HG03460 (cell line): ENCODE data around the gene ZNF81.
"Not testable (repeated sequence)": the region's sequence is repeated elsewhere in the genome, so short reads cannot be mapped to it uniquely, and the experiment has no call there.

ENCODE experiments used
- ATAC-seq: cut with Tn5 transposase; IDR thresholded peaks from one replicate; pipeline ENCODE4 v1.9.1; 2021; ENCODE audit not compliant: unreplicated experiment

The ZNF81 gene

DNA sequence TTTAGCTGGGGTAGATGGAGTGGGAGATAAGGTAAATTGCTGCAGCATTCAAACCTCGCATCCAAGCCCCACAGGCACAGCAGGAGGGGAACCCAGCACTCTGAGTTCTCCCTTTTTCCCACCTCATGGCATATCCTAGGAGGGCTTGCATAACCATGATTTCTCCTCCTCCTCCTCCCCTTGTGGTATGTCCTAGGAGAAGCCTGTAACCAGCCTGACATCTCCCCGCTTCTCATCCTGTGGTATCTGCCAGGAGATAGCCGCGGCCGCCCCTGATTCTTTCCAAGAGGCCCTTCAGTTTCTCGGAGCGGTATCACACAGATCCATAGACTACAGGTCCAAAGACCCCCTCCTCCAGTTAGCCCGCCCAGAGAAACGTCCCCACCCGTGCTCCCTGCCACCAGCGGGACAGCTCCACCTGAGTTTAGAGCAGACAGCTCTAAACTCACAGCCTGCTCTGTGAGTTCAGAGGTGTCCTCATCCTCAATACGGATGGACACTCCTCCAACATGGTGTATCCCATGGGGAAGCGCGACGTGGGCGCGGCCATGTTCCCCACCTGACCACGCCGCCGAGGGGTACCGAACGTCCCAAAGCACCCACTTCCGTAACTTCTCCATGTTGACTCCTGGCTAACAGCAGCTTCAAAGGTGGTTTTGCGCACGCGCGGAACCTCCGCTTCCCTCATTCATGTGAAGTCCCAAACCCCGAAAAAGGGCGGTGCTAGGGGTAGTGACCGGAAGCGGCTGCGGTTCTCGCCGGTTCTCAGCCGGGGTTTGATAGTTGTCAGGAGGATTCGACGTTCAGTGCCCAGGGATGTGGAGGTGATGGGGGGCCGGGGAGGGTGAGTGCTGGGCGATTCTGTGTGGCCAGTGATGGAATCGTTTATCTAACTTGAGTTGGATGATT lies at the start of gene ZNF81:
Gene ZNF81 (plus strand): TSS at position 739 of the 909 bp plus-strand sequence. CDS start 9,366 bp downstream, outside the sequence.
- peak; percentile 93 for ATAC-seq

DNA sequence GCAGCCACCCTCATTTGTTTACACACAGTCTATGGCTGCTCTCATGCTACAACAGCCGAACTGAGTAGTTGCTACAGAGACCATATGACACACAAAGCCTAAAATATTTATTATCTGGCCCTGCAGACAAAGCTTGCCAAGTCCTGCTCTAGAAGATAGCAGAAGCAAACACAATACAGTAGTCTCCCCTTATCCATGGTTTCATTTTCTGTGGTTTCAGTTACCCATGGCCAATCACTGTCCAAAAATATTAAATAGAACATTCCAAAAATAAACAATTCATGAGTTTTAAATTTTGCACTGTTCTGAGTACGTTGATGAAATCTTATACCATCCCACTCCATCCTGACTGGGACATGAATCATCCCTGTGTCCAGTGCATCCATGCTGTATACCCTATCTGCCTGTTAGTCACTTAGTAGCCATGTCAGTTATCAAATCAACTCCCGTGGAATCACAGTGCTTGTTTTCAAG lies 40.2 kb upstream of the ZNF81 start:
- no peak for ATAC-seq

DNA sequence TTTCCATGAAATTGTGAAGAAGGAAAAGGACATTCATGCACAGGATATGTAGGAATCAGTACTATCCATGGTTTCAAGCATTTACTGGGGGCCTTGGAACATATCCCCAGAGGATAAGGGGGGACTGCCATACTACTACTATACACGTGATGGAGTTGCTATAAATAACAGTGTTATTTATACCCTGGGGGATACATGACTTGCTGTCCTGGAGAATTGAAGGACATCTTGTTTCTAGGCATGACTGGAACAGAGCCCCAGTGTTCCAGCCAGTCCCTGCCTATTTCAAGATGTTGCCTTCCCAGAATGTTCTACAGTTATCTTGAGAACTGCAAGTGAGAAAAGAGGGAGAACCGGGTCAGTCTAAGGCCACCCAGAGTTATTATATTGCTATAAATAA lies 39.6 kb upstream of the ZNF81 start:
- ATAC-seq = no peak

DNA sequence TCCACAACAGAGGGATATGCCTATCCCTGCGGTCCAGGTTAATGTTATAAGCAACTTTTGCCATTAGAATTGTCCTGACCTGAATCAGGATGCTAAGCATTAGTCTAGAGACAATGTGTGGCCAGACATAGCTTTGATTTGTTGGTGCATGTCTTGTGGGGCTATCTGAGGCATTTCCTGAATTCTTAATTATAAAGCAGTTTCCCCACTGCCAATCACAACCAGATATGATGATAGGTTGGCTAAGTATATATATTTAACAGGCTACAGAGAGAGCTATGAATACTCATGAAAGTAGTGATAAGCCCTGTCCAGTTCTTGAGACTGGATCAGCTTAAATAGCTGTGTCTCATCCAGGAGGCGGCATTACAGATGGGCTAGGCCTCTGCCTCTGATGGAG lies 37.8 kb upstream of the ZNF81 start:
- no peak for ATAC-seq

DNA sequence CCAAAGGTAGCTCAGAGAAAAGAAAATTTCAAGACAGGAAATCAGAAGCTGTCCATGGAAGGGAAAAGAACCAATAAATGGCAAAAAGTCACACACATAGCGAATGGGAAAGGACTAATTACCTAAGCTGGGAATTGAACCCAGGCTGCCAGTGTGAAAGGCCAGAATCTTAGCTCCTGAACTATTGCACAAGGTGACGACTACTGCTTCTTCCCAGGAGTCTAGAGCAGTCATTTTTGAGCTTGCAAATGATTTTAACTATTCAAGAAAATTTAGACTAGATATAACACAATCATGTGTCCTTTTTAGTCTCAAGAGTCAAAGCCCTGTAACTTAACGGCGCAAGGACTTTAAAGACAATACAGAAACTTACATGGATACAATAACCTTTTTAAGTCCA lies 34.1 kb upstream of the ZNF81 start:
- no peak for ATAC-seq

DNA sequence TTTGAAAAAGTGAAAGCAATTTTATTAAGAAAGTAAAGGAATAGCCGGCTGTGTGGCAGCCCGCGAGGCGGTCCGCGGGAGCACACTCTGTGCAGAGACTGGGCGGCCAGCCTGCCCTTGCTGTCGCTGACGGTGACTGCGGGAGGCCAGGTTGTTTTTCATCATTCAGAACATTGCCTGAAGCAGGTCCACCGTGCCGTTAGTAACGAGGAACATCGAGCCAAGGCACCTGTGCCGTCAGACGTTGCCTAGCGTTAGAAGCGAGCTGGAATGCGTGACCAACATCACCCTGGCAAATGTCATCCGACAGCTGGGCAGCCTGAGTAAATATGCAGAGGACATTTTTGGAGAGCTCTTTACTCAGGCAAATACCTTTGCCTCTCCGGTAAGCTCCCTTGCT lies 33.6 kb upstream of the ZNF81 start:
- ATAC-seq = not testable (repeated sequence)

DNA sequence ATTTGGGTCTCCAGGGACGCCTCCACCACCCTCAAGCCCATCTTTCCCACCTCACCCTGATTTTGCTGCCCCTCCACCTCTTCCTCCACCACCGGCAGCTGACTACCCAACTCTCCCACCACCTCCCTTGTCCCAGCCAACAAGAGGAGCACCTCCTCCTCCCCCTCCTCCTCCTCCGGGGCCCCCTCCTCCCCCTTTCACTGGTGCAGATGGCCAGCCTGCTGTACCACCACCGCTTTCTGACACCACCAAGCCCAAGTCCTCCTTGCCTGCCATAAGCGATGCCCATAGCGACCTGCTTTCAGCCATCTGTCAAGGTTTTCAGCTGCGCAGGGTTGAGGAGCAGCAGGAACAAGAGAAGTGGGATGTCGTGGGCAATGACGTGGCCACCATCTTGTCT lies 32.4 kb upstream of the ZNF81 start:
- ATAC-seq = no peak

DNA sequence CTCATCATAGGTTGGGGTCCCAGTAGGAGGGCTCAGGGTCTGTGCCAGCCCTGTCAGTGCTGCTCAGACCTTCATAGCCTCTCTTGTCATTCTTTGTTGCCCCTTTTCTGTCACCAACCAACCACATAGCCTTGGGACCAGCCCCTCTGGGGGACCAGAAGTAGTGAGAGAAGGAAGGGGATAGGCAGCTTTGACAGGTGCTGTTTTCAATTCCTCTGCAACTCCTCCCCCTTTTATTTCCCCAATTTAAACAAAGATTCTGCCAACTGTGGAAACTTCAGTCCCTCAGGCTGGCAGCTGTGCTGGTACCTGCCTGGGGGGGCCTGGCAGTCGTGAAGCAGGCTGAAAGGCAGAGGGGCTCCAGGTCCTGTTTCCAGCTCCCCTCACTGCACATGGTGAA lies 30.9 kb upstream of the ZNF81 start:
- not testable (repeated sequence) for ATAC-seq

DNA sequence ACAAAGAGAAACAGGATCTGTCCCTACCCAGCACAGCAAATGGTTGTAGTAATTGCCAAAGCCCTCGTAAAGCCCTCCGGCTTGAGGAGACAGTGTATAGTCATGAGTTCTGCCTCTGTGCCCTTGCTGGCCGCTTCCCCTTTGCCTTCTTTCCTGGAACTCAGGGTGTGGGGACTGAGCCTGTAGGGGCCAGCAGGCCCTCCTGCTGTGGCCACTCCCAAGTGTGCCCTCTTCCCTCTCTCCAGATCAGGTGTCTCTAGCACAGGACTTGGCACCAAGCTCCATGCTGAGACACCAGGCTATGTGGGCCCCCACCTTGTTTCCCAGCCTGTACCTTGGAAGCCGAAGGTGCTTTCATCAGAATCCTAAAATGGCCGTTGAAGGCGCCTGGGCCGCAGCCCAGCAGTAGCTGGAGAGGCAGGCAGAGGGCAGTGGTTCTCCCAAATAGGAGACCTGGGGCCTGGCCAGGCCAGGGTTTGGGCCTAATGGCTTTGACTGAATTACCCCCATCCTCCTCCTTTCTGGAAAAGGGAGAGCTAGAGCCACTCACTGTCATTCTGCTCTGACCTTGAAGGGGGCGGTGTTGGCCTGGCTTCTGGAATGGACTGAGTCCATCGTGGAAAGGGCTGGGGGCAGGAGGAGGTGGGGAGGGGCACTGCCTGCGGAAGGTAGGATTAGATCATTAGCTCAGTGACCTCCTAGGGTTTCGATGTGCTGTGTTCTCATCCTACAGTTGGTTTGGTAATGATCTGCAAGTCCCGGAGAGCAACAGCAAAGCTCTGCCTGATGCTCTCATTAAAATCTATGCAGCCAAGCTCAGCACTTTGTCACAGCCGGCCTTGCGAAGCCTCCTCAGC lies 30.1 kb upstream of the ZNF81 start:
- ATAC-seq = not testable (repeated sequence)

DNA sequence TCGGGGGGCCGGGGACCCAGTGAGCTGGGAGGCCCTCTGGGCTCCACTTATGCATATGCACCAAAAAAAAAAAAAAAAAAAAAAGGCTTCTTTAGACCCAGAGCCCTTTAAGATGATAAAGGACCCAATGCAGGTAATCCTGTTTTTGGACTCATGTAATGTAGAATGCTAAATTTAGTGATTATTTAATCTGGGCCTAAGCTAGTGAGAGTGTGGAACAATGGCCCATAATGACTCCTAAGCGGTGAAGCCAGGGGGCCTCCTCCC lies 29.5 kb upstream of the ZNF81 start:
- ATAC-seq = not testable (repeated sequence)

DNA sequence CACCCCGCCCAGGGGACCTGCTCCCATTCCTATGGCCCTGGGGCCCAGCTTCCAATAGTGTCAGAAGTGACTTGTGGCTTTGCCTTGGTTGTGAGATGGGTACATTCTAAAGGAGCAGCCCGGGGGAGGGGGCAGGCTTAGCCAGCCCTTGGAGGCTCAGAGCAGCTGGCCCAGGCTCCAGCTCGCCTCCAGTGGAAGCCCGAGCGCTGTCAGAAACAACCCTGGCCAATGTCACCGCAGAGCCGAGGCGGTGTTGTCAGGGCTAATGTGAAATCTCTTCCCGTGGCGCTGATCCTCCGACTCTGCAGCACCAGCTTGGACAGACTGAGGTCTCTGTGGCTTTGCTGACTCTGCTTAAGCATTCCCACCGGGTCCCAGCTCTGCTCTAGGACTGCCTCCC lies 29.2 kb upstream of the ZNF81 start:
- ATAC-seq = no peak

DNA sequence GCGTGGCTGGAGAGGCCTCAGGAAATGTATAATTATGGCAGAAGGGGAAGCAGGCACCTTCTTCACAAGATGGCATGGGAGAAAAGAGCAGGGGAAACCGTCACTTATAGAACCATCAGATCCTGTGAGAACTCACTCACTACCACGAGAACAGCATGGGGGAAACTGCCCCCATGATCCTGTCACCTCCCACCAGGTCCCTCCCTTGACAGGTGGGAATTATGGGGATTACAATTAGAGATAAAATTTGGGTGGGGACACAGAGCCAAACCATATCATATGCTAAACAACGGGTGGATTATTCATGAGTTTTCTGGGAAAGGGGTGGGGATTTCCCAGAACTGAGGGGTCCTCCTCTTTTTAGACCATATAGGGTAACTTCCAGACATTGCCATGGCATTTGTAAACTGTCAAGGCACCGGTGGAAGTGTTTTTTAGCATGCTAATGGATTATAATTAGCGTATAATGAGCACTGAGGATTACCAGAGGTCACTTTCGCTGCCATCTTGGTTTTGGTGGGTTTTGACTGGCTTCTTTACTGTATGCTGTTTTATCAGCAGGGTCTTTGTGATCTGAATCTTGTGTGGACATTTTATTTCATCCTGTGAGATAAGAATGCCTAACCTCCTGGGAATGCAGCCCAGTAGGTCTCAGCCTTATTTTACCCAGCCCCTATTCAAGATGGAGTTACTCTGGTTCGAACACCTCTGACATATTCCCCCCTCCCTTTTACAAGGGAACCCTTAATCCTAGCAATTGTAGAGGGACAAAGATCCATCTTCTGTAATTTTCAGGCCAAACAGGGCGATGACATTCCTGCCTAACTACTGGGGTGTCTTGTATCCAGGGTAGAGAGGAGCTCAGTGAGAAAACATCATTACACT lies 27.6 kb upstream of the ZNF81 start:
- no peak for ATAC-seq

DNA sequence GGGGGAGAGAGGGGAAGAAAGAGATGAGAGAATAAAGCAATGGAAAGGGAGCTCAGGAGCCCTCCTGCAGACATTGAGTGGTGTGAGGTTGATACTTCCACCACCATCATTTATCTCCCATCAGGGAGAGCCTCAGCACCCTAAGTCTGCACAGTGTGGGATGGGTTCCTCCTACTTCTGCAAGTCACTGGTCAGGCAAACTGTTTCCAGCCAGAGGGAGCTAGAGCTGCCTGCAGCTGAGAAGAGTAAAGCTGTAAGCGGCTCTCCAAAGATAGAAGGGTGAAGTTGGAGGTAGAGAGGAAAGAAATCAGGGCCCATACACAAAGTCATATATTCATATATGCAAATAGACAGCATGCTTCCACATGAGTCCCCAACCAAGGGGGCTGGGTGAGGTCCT lies 21.9 kb upstream of the ZNF81 start:
- no peak for ATAC-seq

DNA sequence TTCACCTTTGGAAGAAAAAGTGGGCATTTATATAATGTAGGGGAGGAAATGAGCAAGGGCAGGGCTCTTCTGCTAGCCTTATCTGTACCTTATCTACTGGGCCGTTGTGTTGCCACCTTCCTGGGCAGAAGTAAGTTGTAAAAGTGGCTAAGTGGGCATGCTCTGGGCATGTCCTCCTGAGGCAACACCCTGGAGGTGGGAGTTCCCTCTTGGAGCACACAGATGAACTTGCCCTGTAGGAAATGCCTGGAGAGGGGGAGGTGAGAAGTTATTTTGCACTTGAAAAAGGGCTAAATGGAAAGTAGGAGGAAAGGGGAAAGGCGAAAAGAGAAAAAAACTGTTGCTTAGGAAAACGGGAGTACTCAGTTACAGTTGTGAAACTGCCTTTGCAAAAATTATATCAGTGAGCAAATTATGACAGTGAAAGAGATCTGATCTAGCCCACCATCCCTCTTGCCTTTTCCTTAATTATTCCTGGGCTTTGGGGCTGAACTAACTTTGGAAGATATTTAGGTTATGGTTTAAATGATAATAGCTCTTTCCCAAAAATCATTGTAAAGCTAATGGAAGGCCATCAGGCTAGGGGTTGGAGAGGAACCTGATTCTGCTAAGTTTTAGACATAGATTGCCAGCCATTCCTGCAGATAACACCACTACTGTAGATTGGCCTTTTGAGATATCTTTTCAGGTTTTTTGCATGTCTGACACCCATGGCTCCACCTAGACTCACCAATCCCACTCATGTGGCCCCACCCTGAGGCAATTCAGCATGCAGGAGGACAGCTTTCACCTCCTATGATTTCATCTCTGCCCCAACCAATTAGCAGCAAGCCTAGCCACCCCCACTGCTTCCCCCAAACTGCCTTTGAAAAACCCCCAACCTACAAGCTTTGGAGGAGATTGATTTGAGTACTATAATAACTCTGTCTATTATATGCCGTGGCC lies 20.5 kb upstream of the ZNF81 start:
- ATAC-seq = no peak

DNA sequence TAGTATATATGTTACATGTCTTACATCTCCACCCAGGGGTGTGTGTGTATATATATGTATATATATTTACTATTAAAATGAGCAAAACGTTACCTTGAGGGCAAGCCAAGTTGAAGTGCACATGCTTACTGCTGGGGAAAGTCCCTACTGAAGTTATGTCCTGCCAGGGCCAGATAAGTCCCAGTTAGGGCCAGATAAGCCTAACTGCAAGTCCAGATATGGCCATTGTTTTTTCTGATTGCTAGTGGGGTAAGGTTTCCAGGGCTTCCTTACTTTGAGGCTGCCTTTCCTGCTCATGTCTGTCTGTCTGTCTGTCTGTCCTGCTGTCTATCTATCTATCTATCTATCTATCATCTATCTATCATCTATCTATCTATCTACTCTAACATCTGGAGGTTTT lies 19.3 kb upstream of the ZNF81 start:
- no peak for ATAC-seq

DNA sequence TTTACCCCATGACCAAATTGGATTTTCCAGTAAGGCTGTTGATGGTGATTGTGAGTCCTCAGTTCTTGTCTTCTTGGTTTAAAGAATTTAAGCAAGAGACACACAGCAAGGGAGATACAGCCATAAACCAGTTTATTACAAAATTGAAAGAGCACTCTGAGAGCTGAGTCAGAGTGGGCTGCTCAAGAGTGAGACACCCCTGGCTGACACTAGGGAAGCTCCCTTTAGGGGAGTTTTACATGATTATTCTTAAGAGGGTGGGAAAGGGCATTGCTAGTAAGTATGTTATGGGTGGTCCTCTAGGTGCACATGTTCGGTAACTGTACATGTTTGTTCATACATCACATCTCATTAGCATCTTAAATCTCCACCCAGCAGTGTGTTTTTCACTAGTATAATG lies 18.8 kb upstream of the ZNF81 start:
- ATAC-seq = no peak

DNA sequence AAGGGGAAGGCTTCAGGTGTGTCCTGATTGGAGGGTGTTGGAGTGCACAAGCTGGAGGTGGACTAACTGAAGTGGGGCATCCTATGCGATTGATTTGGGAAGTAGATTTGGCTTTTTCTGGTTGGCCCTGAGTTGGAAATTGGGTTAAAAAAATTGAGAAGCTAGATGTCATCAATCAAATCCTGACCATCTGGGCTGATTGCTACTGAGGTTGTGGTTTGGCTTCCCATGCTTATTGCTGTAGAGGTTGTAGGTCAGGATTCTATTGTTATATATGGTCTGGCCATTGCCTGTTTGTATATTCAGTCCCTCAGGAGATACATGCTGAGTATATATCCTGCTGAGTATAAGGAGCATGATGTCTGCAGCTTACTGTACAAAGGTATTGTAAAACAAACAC lies 7.7 kb upstream of the ZNF81 start:
- ATAC-seq = no peak

DNA sequence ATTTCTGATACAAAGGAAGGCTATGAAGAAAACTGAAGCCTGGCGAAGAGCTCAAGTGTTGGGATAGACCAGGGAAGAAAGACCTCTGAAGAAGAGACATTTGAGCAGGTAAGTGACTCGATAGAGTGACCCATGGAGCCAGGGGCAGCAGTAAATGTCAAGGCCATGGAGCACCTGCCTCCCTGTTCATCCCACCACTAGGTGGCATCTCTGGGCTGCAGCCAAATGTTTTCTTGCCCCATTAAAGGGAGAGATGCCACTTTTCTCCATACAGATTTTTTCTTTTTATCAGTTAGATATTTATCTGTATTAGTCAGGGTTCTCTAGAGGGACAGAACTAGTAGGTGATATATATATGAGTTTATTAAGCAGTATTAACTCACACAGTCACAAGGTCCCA lies 4.9 kb upstream of the ZNF81 start:
- no peak for ATAC-seq

DNA sequence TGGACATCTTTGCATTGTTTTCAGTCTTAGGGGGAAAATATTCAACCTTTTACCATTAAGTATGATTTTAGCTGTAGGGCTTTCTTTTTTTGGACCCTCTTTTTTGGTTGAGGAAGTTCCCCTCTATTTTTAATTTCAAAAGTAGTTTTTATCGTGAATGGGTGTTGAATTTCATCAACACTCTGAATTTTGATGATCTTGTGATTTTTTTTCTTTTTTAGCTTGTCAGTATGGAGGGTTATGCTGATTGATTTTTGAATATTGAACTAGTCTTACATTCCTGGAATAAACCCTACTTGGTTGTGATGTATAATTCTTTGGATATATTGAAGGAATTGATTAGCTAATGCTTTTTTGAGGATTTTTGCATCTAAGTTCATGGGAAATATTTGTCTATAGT lies 1.7 kb downstream of the ZNF81 start:
- ATAC-seq = no peak

DNA sequence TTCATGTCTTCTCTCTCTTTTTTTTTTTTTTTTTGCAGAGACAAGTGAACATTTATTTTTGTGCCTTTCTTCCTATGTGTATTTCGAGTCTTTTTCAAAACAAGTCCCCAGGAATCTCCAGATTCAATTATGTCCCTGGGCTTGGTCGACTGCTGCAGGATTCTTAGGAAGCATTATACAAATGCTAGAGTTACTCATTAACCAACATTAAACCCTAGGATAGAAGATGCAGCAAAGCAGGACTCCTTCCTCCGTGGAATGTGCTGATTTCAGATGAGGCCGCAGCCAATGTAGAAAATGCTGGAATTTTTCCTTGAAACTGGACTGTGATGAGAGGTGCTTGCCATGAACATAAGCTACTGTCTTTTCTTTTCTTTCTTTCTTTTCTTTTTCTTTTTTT lies 3.4 kb downstream of the ZNF81 start:
- no peak for ATAC-seq
